MM.1S (cell line): ENCODE results near the gene PRDM11.

Source experiments
- EZH2 ChIP-seq: fragments of 300-600 bp; sonication (generic); optimal IDR thresholded peaks from 2 replicates; pipeline ENCODE3; 2017; ENCODE audit warnings: low read depth, mild to moderate bottlenecking, antibody characterized with exemption, low read length, mixed read lengths
- TF ChIP-seq, protein P1 (sequence below): fragments of 300-600 bp; sonication (generic); IDR thresholded peaks from 2 replicates; pipeline ENCODE4 v1.5.1; 2016; ENCODE audit warnings: antibody characterized with exemption, low read length, mixed read lengths

DNA sequence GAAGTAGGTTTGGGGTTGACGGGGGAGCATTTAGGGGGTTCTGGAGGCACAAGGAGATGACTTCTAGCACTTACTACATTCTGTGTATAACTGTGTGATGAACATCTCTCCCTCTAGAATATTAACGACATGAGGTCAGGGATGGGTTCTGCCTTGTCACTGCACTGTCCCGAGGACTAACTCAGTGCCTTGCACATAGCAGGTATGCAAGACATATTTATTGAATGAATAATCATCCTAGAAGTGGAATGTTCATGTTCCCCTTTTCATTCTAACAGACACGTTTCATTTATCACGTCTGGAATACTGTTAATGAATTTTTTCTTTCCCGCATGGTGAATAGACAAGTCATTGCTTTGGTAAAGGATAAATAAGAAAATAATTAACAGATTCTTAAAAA lies 127.1 kb downstream of the PRDM11 start:
- TF ChIP-seq, protein P1, sequence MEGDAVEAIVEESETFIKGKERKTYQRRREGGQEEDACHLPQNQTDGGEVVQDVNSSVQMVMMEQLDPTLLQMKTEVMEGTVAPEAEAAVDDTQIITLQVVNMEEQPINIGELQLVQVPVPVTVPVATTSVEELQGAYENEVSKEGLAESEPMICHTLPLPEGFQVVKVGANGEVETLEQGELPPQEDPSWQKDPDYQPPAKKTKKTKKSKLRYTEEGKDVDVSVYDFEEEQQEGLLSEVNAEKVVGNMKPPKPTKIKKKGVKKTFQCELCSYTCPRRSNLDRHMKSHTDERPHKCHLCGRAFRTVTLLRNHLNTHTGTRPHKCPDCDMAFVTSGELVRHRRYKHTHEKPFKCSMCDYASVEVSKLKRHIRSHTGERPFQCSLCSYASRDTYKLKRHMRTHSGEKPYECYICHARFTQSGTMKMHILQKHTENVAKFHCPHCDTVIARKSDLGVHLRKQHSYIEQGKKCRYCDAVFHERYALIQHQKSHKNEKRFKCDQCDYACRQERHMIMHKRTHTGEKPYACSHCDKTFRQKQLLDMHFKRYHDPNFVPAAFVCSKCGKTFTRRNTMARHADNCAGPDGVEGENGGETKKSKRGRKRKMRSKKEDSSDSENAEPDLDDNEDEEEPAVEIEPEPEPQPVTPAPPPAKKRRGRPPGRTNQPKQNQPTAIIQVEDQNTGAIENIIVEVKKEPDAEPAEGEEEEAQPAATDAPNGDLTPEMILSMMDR, result no peak
- TF ChIP-seq EZH2, result no peak
